KBM-7 (cell line): ENCODE results near the gene TP73.
"Not testable (repeated sequence)": the region's sequence is repeated elsewhere in the genome, so short reads cannot be mapped to it uniquely, and the experiment has no call there.

Experiments
- DNase-seq: peaks from one replicate; pipeline ENCODE4 v3.0.0-alpha.2; 2015
- in situ Hi-C: fragments of 300-500 bp; cut with MboI; formaldehyde crosslinking; loops from 2 replicates; pipeline ENCODE4 v1.14.3; 2020; ENCODE audit warnings: low sequenced_read_pairs, low pct_unique_long_range_greater_than_20kb, mixed read lengths

TP73 gene

GRCh38 chr1:3713840-3714239, 61.5 kb downstream of the TP73 start:
- no peak for DNase-seq
- in situ Hi-C loops, result no loop called here

DNA sequence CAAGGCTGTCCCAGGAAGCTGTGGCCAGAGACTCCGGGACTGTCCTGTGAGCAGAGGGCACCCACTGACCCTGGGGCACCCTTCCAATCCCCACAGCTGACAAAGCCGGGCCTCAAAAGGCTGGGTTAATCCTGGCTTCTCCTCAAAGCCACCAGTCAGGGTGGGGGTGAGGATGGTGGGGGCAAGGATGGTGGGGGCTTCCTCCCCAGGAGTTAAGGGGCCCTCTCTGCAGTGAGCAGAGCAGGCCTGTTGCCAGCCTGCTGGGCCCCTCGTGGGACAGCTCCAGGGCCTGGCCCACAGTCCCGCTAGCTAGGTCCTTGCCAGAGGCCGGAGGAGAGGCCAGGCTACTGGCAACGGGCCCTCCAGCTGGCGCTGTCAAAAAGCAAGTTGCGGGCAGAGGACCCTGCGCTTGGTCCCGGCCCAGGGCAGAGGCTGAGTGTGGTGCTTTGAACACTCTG, 62.0 kb downstream of the TP73 start:
- DNase-seq, result no peak
- in situ Hi-C loops, result no loop called here

DNA sequence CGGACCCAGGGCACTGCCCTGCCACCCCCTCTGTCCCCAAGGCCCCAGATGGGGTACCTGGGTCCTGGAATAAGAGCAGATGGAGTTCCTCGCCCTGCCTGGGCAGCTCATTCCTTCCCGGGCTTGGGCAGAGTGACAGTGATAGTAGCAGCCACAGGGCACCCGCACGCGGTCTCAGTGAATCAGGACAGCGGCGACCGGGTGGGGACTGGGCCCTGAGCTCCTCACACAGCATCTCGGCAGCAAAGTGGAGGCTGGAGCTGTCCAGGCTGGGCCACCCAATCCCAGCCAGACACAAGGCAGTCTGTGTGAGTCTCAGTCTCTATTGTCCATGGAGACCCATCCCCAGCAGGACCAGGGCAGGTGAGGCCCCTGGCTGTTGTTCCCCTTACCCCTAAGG, 62.5 kb downstream of the TP73 start:
- in situ Hi-C loops, result no loop called here
- DNase-seq, result no peak

DNA sequence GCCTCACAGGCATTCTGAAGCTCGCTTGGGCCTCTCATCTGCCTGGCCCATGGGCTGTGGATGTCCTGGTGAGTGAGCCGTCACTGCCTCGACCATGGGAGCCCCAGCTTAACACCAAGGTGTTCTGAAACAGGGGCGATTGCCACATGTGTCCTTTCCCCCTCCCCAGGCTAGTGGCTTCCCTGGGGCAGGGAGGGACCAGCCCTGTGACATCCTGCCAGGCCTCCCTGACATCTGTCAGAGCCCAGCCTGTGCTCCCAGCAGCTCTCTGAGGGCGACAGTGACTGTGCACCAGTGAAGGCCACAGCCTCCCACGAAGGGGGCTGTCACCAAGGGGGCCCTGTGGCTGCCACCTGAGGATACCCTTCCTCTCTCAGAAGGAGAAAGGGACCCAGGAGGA, 64.0 kb downstream of the TP73 start:
- DNase-seq, result peak; percentile 32
- in situ Hi-C loops, result no loop called here

DNA sequence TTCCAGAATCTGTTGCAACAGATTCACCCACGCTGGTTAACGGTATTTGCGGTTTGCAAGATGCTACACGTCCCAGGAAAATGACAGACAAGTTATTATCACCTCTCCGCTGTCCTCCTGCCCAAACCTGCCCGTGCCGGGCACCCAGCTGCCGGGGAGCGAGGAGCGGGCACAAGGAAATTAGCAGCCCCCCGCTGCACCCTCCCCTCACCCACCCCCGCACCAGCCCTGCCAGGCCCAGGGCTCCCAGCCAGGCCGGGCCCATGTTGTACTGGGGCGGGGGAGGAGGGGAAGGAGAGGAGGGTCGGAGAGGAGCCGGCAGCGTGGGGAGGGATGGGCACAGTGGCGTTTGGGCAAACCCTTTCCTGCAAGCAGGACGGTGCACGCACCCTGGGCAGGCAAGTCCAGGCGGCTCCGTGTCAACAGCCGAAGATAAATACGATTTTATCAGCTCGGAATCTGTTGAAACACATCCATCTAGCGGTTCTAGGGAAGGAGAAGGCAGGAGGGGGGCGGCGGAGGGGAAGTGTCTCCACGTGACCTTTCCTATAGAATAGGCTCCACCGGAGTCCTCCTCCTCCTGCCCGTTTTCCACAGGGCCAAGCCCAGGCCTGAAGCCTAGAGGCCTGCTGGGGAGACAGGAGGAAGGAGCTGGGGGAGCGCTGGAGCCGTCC, 64.9 kb downstream of the TP73 start:
- DNase-seq, result peak; percentile 90
- in situ Hi-C loops, result no loop called here

- in situ Hi-C loops, result no loop called here
- DNase-seq, result no peak
Observed at GRCh38 chr1:3717715-3718601, 65.6 kb downstream of the TP73 start.

DNA sequence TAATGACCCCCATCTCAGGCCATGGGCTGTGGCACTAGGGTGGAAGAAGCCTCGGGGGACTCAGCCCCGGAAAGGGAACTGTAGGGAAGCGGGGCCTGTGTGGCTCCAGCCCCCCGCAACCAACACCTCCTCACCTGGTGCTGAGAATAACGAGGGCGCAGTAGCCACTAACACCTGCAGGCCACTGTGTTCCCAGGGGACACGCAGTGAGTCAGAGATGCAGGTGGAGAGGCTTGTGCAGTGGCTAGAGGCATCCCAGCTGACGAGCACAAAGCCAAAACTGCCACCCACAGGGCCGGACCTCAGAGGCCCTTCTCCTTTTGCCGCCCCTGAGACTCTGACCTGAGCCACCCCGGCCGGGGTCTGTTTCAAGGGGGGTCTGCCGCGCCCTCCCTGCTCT, 66.4 kb downstream of the TP73 start:
- in situ Hi-C loops, result no loop called here
- DNase-seq, result no peak

- no peak for DNase-seq
- in situ Hi-C loops, result no loop called here
Observed at GRCh38 chr1:3721955-3722465, 69.7 kb downstream of the TP73 start.

GRCh38 chr1:3722846-3723245, 70.5 kb downstream of the TP73 start:
- in situ Hi-C loops, result no loop called here
- DNase-seq, result no peak

DNA sequence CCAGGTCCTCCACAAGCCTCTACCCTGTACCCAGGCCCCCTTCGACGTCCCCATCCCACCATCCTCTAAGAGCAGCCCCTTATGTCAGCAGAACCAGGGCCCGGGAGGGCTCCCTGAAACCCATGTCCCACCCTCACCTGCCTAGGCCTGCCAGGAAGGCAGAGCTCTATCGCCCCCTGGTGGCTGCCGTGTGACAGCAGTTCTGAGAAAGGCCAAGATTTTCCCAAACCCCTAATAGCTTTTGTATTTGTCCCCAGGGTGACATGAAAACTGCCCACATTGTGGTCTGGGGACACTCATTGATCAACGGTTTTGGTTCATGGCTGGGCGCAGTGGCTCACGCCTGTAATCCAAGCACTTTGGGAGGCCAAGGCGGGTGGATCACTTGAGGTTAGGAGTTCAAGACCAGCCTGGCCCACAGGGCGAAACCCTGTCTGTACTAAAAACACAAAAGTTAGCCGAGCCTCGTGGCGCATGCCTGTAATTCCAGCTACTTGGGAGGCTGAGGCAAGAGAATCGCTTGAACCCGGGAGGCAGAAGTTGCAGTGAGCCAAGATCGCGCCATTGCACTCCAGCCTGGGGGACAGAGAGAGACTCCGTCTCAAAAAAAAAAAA, 72.2 kb downstream of the TP73 start:
- in situ Hi-C loops, result not testable (repeated sequence)
- DNase-seq, result peak; percentile 77

GRCh38 chr1:3725366-3725765, 73.0 kb downstream of the TP73 start:
- in situ Hi-C loops, result no loop called here

DNA sequence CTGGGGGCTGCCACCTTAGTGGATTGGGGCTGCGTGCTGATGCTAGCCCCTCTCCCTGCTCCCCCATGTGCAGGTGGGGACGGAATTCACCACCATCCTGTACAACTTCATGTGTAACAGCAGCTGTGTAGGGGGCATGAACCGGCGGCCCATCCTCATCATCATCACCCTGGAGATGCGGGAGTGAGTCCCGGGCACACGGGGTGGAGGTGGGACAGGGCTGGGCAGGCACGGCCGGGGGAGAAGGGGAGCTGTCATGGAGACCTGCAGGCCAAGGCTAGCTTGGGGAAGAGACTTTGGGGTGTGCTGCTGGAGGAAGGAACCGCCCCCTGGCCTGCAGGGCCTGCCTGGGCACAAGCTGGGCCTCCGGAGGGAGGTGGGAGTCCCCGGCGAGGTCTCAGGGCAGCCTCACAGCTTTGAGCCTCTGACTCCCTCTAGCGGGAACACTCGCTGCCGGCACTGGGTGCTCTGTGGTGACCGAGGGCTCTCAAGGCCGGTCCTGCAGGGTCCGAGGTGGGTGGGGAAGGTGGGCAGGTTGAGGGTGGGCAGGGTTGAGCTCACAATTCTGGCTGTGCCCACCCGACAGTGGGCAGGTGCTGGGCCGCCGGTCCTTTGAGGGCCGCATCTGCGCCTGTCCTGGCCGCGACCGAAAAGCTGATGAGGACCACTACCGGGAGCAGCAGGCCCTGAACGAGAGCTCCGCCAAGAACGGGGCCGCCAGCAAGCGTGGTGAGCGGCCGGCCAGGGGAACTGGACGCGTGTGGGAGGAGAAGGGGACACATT, 74.9 kb downstream of the TP73 start:
- in situ Hi-C loops, result no loop called here
- peak; percentile 49 for DNase-seq

More at GRCh38 chr1:3725366-3725765, 73.0 kb downstream of the TP73 start:
- no peak for DNase-seq

DNA sequence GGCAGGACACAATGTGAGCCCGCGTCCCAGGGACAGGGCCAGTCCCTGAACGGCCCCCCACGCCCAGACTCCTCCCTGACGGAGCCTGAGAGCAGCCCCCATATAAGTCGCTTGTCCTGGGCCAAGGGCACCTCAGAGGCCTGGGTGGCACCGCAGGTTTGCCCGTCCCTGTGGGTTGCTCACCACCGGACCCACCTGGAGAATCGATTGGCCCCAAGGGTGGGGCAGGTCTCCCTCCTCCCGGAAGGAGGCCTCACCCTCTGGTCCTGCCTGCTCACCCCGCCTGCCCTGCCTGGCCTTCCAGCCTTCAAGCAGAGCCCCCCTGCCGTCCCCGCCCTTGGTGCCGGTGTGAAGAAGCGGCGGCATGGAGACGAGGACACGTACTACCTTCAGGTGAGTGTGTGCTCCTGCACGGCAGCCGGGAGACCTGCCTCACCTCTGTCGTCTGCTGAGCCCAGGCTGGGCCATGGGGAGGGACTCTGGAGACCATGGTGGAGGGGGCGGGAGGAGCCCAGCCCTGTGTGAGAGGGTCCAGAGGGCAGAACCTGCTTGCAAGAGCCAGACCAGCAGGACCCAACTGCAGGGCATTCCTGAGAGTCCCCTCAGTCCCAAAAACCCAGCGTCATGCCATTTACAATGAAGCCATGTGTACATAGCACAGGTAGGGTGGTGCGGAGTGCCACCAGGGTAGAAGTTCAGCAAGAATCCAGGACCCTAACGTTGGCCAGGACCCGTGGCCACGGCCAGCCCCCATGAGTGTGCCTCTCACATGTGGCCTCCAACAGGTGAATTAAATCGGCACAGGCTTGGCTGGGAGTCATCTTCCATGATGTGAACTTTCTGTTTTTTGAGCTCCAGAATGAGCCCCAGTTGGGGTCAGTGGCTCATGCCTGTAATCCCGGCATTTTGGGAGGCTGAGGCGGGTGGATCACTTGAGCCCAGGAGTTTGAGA, 75.8 kb downstream of the TP73 start:
- DNase-seq, result no peak
- in situ Hi-C loops, result no loop called here

- in situ Hi-C loops, result no loop called here
- DNase-seq, result no peak
Observed at GRCh38 chr1:3729594-3730542, 77.6 kb downstream of the TP73 start.

DNA sequence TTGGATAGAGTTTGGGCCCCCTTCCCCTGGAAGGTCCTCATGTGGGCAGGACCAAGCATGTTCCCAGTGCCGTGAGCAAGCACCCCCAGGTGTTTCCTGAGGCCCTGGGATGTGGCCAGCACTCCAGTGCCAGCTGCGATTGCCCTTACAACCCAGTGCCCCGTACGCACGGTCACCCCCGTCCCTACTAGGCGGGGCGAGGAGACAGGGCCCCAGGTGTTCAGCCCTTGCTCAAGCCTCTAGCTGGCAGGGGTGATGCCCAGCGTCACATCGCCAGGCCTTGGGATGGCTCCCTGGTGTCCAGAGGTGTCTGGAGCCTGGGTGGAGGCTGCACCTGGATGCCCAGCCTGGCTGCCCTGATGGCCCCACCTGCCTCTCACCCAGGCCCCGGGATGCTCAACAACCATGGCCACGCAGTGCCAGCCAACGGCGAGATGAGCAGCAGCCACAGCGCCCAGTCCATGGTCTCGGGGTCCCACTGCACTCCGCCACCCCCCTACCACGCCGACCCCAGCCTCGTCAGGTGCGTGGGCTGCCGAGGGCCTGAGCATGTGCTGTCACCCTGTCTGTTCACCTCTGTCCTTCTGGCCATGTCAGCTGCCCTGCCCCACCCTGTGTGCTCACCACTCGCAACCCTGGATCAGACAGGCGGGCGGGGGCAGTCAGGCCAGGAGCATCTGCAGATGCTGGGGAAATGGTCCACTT, 78.4 kb downstream of the TP73 start:
- in situ Hi-C loops, result no loop called here

DNA sequence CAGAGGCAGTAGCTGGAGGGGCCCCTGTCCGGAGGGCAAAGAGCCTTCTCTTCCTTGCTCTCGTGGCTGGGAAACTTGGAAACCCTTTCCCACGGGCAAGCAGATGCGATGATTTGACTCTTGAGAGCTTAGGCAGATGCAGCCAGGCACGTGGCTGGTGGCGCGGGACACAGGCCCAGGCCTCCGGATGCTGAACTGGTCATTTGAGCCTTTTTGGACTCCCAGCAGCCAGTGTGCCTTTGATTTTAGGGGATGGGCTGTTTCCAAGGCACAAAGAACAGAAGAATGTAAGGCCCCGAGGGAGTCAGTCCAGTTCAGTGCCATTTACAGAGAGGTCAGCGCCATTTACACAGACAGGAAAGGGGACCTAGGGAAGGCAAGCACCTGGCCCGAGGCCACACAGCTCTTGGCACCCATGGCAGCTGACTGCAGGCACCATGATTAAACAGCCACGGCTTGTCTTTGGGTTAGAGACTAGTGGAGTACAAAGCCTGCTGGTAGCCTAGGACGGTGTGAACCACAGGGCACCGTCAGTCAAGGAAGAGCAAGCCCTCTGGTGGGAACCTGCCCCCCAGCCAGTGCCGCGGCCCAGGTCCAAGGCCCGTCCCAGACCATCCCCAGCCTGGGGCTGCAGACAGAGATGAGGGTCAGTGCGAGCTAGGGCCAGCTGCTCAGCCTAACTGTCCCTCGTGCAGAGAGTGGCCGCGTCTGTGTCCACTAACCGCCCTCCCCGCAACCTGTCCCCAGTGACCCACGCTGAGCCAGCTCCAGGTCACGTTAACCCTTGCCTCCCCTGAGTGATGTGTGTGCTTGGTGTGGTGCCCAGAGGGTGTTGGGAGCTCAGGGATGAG, 79.5 kb downstream of the TP73 start:
- in situ Hi-C loops, result no loop called here
- no peak for DNase-seq

More for the DNA sequence above, 78.4 kb downstream of the TP73 start:
- no peak for DNase-seq
